Mesodermal cell (in vitro differentiated cells): ENCODE measurements around the gene FBXO33.
A peak's percentile ranks its signal among the peaks of the same experiment; 100 is the strongest.

Experiments used
- H3K27ac ChIP-seq: 2 replicates; pipeline ENCODE4 v1.7.0; 2013; ENCODE audit warnings: mild to moderate bottlenecking, low read depth, low read length, moderate library complexity; ENCODE audit not compliant: severe bottlenecking
- H3K36me3 ChIP-seq: 2 replicates; pipeline ENCODE4 v1.7.1; 2013; ENCODE audit warnings: mild to moderate bottlenecking, low read length, moderate library complexity; ENCODE audit not compliant: control insufficient read depth, insufficient read depth
- H3K4me1 ChIP-seq: one replicate; pipeline ENCODE4 v1.7.1; 2013; ENCODE audit warnings: mild to moderate bottlenecking, low read length; ENCODE audit not compliant: insufficient read depth, control insufficient read depth, poor library complexity, severe bottlenecking
- H3K4me3 ChIP-seq: 2 replicates; pipeline ENCODE4 v1.7.0; 2013; ENCODE audit warnings: low read length, control low read depth, mild to moderate bottlenecking; ENCODE audit not compliant: insufficient read depth, poor library complexity, severe bottlenecking; ENCODE audit errors: extremely low read depth
- H3K9me3 ChIP-seq: 2 replicates; pipeline ENCODE4 v1.7.1; 2013; ENCODE audit warnings: mild to moderate bottlenecking, low read length, moderate library complexity; ENCODE audit not compliant: control insufficient read depth
- WGBS, 2 experiments: methylation state at CpG; one replicate each; pipeline ENCODE4 v1.1.5; 2013; ENCODE audit warnings: missing lambda C conversion rate in 2 of 2; ENCODE audit not compliant: insufficient coverage in 2 of 2; 5-methylcytosine and 5-hydroxymethylcytosine counted together

Gene FBXO33

DNA sequence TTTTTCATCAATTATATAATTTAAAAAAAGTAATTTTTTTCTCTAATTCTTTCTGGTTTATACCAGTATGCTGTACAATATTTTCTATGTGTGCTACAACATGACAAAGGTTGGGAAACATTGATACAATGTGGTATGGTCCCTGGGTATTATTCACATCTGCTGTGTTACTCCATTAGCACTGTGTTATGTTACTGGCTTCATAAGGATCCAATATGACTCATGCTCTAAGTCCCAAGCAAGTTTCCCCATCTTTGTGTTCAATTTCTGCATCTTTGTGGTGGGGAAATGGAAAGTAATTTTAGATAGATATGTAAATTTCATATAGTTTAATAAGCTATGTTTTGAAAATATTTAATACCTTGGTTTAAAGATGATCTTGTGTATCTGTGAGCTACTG lies 35.8 kb downstream of the FBXO33 start:
- Histone ChIP-seq H3K9me3 (no peaks in the 10 kb centered on the region), H3K4me3 (no peak overlapping the region), H3K36me3 (peaks cover 16% of the 10 kb centered on the region), H3K4me1 (no peaks in the 10 kb centered on the region), H3K27ac (no peak overlapping the region)

DNA sequence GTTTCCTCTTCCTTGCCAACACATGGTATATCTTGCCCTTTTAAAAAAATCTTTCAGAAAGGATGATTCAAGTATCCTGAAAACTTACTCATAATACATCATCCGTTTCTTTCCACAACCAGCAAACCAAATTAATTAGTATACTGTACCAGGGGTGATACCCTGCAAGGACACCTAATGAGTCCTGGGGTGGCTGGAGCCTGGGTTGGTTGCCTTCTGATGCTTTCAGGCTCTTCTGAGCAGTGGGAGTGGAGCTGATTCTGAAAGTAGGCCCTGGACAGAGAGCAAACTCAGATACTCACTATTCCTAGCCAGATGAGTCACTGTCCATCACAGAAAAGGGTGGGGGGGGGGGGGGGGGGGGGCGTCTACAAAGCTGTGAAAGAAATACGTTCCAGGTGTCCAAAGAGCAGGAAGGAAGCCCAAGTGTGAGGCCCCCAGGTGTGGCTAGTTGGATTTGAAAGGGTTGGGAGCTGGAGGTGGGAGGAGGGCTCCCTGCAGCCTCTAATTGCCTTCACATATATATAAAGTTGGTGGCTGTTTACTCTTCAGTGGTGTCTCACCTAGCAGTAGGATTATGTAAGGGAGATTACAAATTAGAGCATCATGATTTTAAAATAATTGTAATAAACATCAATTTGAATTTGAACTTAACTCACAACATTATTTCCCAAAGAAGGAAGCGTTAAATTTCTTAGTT lies 36.5 kb downstream of the FBXO33 start:
- no peaks in the 10 kb centered on the region for H3K9me3 ChIP-seq
- H3K4me1 ChIP-seq = no peaks in the 10 kb centered on the region
- H3K4me3 ChIP-seq = no peak overlapping the region
- peaks cover 11% of the 10 kb centered on the region for H3K36me3 ChIP-seq
- no CpG with 5 or more reads among the region's 4 CpGs for WGBS, 2 experiments
- no peak overlapping the region for H3K27ac ChIP-seq

DNA sequence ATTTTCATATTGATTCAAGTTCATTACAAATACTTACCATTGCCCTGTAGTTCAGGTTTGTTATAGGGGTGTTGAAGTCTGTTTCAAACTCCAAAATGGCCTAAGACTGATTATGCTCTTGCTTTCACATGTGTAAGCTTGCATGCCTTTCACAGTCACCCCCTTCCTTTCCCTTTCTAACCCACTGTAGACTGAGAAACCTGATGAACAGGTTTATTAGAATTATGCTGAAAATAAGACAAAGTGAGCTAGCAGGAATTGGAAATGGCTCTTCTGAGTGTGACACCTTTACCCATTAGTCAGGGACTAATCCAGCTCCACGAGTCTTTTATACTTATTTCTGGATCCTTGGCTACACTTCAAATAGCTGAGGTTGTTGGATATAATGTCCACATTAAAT lies 38.9 kb downstream of the FBXO33 start:
- WGBS, 2 experiments = no CpG with 5 or more reads among the region's 1 CpG
- H3K9me3 ChIP-seq = no peaks in the 10 kb centered on the region
- peaks cover 5% of the 10 kb centered on the region for H3K36me3 ChIP-seq
- no peak overlapping the region for H3K4me3 ChIP-seq
- no peaks in the 10 kb centered on the region for H3K4me1 ChIP-seq
- H3K27ac ChIP-seq = no peak overlapping the region

DNA sequence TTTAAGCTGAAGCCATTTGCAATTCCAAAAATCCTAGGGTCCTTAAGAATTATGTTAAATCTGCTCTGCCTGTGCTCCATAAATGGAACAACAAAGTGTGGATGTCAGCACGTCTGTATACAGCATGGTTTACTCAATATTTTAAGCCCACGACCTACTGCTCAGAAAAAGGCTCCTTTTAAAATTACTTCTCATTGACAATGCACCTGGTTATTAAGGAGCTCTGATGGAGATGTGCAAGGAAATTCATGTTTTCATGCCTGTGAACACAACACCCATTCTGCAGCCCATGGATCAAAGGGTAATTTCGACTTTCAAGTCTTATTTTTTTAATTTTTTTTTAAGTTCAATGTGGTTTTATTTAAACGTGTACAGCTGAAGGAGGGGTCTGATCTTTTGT lies 48.1 kb downstream of the FBXO33 start:
- H3K4me1 ChIP-seq = no peaks in the 10 kb centered on the region
- H3K9me3 ChIP-seq = no peaks in the 10 kb centered on the region
- WGBS, 2 experiments = 83 to 85% methylated on average over 1 to 2 of the region's 4 CpGs
- H3K4me3 ChIP-seq = no peak overlapping the region
- no peak overlapping the region for H3K27ac ChIP-seq
- no peaks in the 10 kb centered on the region for H3K36me3 ChIP-seq

DNA sequence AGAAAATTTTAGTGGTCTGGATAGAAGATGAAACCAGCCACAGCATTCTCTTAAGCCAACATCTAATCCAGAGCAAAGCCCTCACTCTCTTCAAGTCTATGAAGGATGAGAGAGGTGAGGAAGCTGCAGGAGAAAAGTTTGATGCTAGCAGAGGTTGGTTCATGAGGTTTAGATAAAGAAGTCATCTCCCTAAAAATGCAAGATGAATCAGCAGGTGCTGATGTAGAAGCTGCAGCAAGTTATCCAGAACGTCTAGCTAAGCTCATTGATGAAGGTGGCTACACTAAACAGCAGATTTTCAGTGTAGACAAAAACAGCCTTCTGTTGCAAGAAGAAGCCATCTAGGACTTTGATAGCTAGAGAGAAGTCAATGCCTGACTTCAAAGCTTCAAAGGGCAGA lies 48.5 kb downstream of the FBXO33 start:
- no peaks in the 10 kb centered on the region for H3K9me3 ChIP-seq
- H3K4me1 ChIP-seq = no peaks in the 10 kb centered on the region
- 85 to 100% methylated on average over 1 of the region's 1 CpG for WGBS, 2 experiments
- no peaks in the 10 kb centered on the region for H3K36me3 ChIP-seq
- H3K4me3 ChIP-seq = no peak overlapping the region
- H3K27ac ChIP-seq = no peak overlapping the region

DNA sequence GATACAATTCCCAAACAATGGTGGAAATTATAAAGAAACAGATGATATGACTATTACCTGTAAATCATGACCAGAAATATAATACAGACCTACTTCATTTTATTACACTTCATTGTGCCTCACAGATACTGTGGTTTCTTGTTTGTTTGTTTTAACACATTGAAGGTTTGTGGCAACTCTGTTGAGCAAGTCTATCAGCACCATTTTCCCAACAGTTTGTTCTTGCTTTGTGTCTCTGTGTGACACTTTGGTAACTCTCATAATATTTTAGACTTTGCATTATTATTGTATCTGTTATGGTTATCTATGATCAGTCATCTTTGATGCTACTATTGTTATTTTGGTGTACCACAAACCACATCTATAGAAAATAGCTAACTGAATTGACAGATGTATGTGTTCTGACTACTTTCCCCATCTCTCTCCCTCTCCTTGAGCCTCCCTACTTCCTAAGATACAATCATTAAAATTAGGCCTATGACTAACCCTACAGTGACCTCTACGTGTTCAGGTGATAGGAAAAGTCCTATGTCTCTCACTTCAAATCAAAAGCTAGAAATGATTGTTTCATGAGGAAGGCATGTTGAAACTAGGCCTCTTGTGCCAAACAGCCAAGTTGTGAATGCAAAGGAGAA lies 49.1 kb downstream of the FBXO33 start:
- H3K4me1 ChIP-seq = no peaks in the 10 kb centered on the region
- H3K36me3 ChIP-seq = no peaks in the 10 kb centered on the region
- no peak overlapping the region for H3K4me3 ChIP-seq
- no peak overlapping the region for H3K27ac ChIP-seq
- H3K9me3 ChIP-seq = no peaks in the 10 kb centered on the region
- no CpG with 5 or more reads among the region's 1 CpG for WGBS, 2 experiments

DNA sequence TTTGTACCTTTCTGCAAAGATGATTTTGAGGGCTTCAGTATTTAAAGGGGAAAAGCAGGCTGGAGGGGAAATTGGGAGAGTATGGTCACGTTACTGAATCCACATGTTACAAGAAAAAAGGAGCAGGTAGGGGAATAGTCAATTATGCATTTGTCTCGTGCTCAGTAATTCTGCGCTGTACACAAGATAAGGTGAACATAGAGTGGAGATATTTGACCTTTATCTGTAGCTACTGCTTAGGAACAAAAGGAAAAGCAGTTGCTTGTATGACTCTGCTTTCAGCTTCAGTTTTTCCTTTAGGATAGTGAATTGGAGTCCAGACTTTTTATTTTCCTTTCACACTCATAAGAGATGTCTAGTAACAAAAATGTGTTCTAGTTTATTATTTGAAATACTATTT lies 49.8 kb downstream of the FBXO33 start:
- no peaks in the 10 kb centered on the region for H3K36me3 ChIP-seq
- no peaks in the 10 kb centered on the region for H3K4me1 ChIP-seq
- no peaks in the 10 kb centered on the region for H3K9me3 ChIP-seq
- 90 to 91% methylated on average over 3 of the region's 3 CpGs for WGBS, 2 experiments
- H3K27ac ChIP-seq = no peak overlapping the region
- no peak overlapping the region for H3K4me3 ChIP-seq

DNA sequence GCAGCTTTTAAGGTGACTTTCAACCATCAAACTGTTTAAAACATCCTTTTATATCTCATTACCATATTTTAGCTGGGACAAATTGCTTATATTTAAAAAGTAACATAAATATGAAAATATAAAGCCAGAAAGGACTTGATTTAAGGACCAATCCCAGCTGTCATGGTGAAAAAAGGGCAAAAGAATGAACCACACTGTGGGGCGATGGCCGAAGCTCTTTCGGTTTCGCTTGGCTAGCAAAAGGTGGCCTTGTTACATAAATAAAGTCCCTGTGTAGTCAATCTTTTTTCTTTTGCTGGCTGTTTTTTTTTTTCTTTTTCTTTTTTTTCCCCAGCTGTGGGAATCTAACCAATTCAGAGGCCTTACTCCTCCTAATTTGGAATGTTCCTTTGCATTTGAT lies 50.9 kb downstream of the FBXO33 start:
- H3K4me1 ChIP-seq = peaks cover 4% of the 10 kb centered on the region
- WGBS, 2 experiments = 96 to 100% methylated on average over 2 to 3 of the region's 4 CpGs
- H3K36me3 ChIP-seq = no peaks in the 10 kb centered on the region
- no peaks in the 10 kb centered on the region for H3K9me3 ChIP-seq
- H3K4me3 ChIP-seq = no peak overlapping the region
- H3K27ac ChIP-seq = no peak overlapping the region

DNA sequence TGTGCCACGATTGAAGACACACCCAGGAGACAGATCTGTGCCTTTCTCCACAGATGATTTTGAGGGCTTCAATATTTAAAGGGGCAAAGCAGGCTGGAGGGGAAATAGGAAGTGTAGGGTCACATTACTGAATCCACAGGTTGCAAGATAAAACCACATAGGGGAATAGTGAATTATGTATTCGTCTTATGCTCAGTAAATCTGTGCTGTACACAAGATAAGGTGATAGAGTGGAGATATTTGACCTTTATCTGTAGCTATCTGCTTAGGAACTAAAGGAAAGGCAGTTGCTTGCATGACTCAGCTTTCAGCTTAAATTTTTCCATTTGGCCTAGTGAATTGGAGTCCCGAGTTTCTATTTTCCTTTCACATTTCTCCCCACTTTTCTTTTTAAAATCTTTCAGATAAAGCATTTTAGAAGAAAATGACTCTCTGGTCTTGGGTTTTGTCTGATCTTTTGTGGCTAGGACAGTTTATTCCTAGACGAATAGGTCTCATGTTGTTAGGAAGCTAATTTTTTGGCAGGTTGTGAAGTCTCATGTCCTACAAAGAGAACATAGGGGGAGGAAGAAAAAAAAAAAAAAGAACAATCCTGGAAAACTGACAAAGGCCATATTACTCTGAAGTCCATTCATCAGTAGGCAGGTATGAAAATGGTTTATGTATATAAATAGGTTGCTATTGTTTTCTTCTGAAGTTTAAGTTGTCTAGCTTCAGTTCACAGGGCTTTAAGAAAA lies 55.4 kb downstream of the FBXO33 start:
- Histone ChIP-seq H3K9me3 (no peaks in the 10 kb centered on the region), H3K4me3 (no peak overlapping the region), H3K27ac (peak overlapping the region; percentile 63), H3K4me1 (peaks cover 8% of the 10 kb centered on the region), H3K36me3 (no peaks in the 10 kb centered on the region)
- WGBS, 2 experiments = 74 to 80% methylated on average over 3 of the region's 4 CpGs

DNA sequence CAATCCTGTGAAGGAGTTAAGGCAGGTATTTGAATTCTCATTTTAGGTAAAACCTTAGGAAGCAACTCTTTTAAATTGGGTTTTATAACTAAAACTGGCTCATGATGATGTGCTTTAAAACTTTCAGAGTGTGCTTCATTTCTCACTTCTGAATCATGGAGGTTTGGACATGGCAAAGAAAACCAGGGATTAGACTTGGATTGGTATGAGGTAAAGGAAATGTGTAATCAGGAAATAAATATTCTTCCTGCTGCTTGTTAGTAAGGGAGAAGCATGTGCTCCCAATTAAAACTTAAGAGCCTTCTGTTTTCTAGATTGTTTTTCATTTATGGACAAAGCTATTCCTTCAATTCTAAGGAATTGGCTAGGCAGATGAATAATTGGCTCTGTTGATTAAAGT lies 57.4 kb downstream of the FBXO33 start:
- Histone ChIP-seq H3K27ac (no peak overlapping the region), H3K9me3 (no peaks in the 10 kb centered on the region), H3K4me1 (peaks cover 8% of the 10 kb centered on the region), H3K36me3 (no peaks in the 10 kb centered on the region), H3K4me3 (no peak overlapping the region)

DNA sequence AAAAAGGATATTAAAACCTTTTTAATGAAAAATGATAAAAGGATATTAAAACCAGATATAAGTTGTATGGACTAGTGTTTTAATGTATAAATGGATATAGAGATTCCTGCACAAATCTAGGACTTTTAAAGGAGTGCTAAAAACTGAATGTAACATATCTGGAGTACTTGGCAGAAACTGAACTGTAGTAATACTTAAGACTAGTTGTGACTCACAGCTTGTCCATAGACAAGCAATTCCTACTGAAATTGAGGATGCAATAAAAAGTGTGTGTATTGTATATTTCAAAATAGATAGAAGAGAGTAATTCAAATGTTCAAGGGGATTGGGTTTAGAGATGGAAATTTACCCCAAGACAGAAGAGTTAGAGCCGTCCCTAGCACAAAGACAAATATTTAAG lies 59.6 kb downstream of the FBXO33 start:
- no peaks in the 10 kb centered on the region for H3K36me3 ChIP-seq
- H3K4me3 ChIP-seq = no peak overlapping the region
- no peaks in the 10 kb centered on the region for H3K9me3 ChIP-seq
- peaks cover 15% of the 10 kb centered on the region for H3K4me1 ChIP-seq
- H3K27ac ChIP-seq = no peak overlapping the region
- no CpG with 5 or more reads among the region's 1 CpG for WGBS, 2 experiments
